Mucosa of descending colon (tissue), 3 donors: ENCODE results near the gene TLK1. TPM values are rescaled to one million over a fixed set of nuclear protein-coding genes. Genes with fewer than 3 reads are reported as not detected.

Source experiments
- ATAC-seq: fragments of 200-7000 bp; cut with Tn5 transposase; one replicate; pipeline ENCODE4 v1.9.1; 2020; ENCODE audit warnings: mild to moderate bottlenecking, moderate library complexity
- DNase-seq, 3 donors: peaks; one replicate each; pipeline ENCODE4 v3.0.0-alpha.2; 2020
- H3K36me3 ChIP-seq: fragments of 200-600 bp; one replicate; pipeline ENCODE4 v1.8.0; 2021; ENCODE audit warnings: low read depth, mild to moderate bottlenecking
- H3K4me1 ChIP-seq: fragments of 200-600 bp; one replicate; pipeline ENCODE4 v1.8.0; 2021; ENCODE audit warnings: low read depth, mild to moderate bottlenecking
- H3K4me3 ChIP-seq: fragments of 200-600 bp; one replicate; pipeline ENCODE4 v1.8.0; 2021; ENCODE audit warnings: mild to moderate bottlenecking
- H3K9me3 ChIP-seq: fragments of 200-600 bp; one replicate; pipeline ENCODE4 v1.8.0; 2021; ENCODE audit warnings: mild to moderate bottlenecking
- intact Hi-C, 2 donors: fragments of 100-400 bp; cut with DNase I in 1 of 2; cut with micrococcal nuclease in 1 of 2; formaldehyde crosslinking; loops; one replicate each; pipeline versions ENCODE4 v1.11.0 to v1.11.1; 2022; cut with DNase I, micrococcal nuclease
- total RNA-seq, 3 donors: library from RNA; stranded (reverse); fragmentation: NEBNext Ultra II Directional in 2 of 3; extraction: Animal tissue kit (Norgen Biotek cat#: 25700) in 2 of 3; gene quantifications; one replicate each; pipeline versions ENCODE4 v1.2.1 to v1.2.4, GENCODE V29; 2021 to 2023
- TF ChIP-seq, protein P1 (sequence below): fragments of 200-600 bp; IDR thresholded peaks from one replicate; pipeline ENCODE4 v1.8.0; 2022; ENCODE audit warnings: antibody characterized with exemption, mild to moderate bottlenecking
- donor health status: DM: no; HTN: no; CAD: no; lungs with moderate emphysema.
- donor health status: DM: no; HTN: no; CAD: no.
- donor health status: DM: no; HTN: yes; CAD: no.

TLK1 gene
- total RNA-seq, 3 donors from 2014 or later, result 91.6 to 112 (median 109) TPM

DNA sequence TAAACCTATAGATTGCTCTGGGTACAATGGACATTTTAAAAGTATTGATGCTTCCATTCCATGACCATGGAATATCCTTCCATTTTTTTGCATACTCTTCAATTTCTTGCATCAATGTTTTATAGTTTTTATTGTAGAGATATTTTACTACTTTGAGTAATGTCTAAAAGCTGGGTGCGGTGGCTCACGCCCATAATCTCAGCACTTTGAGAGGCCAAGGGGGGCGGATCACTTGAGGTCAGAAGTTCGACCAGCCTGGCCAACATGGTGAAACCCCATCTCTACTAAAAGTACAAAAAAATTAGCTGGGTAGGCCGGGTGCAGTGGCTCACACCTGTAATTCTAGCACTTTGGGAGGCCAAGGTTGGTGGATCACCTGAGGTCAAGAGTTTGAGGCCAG lies 88.5 kb downstream of the TLK1 start:
- TF ChIP-seq, protein P1, sequence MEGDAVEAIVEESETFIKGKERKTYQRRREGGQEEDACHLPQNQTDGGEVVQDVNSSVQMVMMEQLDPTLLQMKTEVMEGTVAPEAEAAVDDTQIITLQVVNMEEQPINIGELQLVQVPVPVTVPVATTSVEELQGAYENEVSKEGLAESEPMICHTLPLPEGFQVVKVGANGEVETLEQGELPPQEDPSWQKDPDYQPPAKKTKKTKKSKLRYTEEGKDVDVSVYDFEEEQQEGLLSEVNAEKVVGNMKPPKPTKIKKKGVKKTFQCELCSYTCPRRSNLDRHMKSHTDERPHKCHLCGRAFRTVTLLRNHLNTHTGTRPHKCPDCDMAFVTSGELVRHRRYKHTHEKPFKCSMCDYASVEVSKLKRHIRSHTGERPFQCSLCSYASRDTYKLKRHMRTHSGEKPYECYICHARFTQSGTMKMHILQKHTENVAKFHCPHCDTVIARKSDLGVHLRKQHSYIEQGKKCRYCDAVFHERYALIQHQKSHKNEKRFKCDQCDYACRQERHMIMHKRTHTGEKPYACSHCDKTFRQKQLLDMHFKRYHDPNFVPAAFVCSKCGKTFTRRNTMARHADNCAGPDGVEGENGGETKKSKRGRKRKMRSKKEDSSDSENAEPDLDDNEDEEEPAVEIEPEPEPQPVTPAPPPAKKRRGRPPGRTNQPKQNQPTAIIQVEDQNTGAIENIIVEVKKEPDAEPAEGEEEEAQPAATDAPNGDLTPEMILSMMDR, result no peak
- Histone ChIP-seq H3K4me3 (no peak overlapping the region), H3K9me3 (no peaks in the 10 kb centered on the region), H3K36me3 (no peaks in the 10 kb centered on the region), H3K4me1 (no peaks in the 10 kb centered on the region)
- intact Hi-C loops, result no loop called here
- ATAC-seq (peak; percentile 15), DNase-seq (peak in 2 of 3 donors; percentile 47 to 54)

DNA sequence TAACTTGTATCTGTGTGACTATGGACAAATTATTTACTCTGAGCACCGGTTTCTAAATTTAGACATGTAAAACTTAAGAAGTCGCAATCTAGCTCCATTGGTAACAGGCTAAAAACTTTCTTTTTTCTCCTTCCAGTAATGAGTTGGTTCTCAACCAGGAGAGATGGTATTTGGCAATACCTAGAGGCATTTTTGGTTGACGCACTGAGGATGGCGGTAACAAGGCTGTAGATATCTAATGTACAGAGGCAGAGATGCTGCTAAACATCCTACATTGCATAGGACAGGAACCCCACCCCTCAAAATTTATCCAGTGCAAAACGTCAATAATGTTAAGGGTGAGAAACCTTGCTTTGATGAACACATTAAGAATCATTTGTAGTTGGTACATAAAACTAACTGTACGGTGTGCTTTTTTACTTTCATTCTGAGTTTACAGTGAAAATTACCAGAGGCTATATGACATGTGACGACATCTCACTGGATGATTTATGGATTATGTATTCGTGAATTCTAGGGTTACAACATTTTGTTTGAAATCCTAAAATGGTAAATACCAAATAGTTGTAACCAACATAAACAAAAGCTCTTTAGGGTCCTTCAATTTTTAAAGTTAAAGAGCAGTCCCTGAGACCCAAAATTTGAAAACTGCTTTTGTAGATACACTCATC lies 91.3 kb downstream of the TLK1 start:
- H3K36me3 ChIP-seq, result no peaks in the 10 kb centered on the region
- no peak overlapping the region for H3K4me3 ChIP-seq
- intact Hi-C loops, result no loop called here
- H3K9me3 ChIP-seq, result no peaks in the 10 kb centered on the region
- ATAC-seq (no peak), DNase-seq (no peak)
- TF ChIP-seq, protein P1, result no peak
- no peaks in the 10 kb centered on the region for H3K4me1 ChIP-seq

DNA sequence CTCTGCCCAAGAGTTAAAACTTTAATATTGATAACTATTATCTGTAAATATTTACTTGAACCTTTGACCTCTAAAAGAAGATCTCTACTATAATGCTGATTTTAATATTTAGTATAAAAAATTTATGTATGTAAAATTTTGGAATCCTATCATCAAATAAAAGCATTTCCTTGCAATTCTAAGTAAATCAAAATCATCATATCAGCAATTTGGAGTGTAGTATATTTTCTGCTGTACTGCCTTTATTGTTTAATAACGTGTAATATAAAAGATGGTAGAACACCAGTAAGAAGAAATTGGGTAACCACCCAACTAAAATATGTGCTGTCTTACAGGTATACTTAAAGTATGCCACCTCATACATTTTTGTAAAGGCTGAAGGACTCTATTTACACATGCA lies 94.6 kb downstream of the TLK1 start:
- Histone ChIP-seq H3K4me3 (no peak overlapping the region), H3K9me3 (no peaks in the 10 kb centered on the region), H3K4me1 (no peaks in the 10 kb centered on the region), H3K36me3 (no peaks in the 10 kb centered on the region)
- TF ChIP-seq, protein P1, result no peak
- ATAC-seq (no peak), DNase-seq (no peak)
- intact Hi-C loops, result no loop called here

GRCh38 chr2:171057575-171057974 lies 103.1 kb downstream of the TLK1 start:
- TF ChIP-seq, protein P1, result no peak
- no peaks in the 10 kb centered on the region for H3K36me3 ChIP-seq
- DNase-seq (no peak), ATAC-seq (no peak)
- no peaks in the 10 kb centered on the region for H3K9me3 ChIP-seq
- no peak overlapping the region for H3K4me3 ChIP-seq
- no peaks in the 10 kb centered on the region for H3K4me1 ChIP-seq
- intact Hi-C loops, result no loop called here

- DNase-seq (no peak), ATAC-seq (no peak)
- no peaks in the 10 kb centered on the region for H3K4me1 ChIP-seq
- no peak overlapping the region for H3K4me3 ChIP-seq
- H3K36me3 ChIP-seq, result no peaks in the 10 kb centered on the region
- TF ChIP-seq, protein P1, result no peak
- H3K9me3 ChIP-seq, result no peaks in the 10 kb centered on the region
- intact Hi-C loops, result no loop called here
Observed at GRCh38 chr2:171056307-171056706, 104.4 kb downstream of the TLK1 start.

DNA sequence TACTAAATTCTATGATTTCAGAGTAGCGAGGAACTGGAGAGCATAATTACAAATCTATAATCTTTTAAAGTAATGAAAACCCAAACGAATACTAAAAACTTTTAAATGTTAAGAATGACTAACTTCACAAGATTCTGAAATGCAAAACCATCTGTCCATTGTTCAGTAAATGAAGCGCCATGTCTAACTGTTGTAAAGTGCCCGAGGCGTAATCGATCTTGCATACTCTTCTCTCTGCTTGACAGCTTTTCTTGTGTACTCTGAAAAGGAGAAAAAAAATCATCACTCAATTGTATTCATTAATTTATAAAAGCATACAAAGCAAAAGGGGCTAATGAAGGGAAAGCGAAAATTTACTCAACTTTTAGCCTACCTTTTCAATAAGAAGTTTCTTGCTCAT lies 111.0 kb downstream of the TLK1 start:
- H3K36me3 ChIP-seq, result no peaks in the 10 kb centered on the region
- no peak overlapping the region for H3K4me3 ChIP-seq
- no peaks in the 10 kb centered on the region for H3K4me1 ChIP-seq
- no peak for ATAC-seq
- H3K9me3 ChIP-seq, result no peaks in the 10 kb centered on the region
- intact Hi-C loops, result no loop called here
- no peak for DNase-seq
- TF ChIP-seq, protein P1, result no peak
